LNCaP clone FGC (cell line): Measurements from ENCODE around the gene CRYBB1.

ENCODE experiments used
- DNase-seq: peaks from one replicate; pipeline ENCODE4 v3.0.0-alpha.2; 2011; ENCODE audit warnings: low read depth
- H3K4me3 ChIP-seq: 2 replicates; pipeline ENCODE4 v1.5.1; 2011; ENCODE audit warnings: mild to moderate bottlenecking, low read depth, low read length, control low read depth
- CTCF ChIP-seq: IDR thresholded peaks from 2 replicates; pipeline ENCODE4 v1.5.1; 2012; ENCODE audit warnings: mild to moderate bottlenecking; ENCODE audit not compliant: control insufficient read depth, insufficient read depth; ENCODE audit errors: extremely low read depth

CRYBB1 gene

DNA sequence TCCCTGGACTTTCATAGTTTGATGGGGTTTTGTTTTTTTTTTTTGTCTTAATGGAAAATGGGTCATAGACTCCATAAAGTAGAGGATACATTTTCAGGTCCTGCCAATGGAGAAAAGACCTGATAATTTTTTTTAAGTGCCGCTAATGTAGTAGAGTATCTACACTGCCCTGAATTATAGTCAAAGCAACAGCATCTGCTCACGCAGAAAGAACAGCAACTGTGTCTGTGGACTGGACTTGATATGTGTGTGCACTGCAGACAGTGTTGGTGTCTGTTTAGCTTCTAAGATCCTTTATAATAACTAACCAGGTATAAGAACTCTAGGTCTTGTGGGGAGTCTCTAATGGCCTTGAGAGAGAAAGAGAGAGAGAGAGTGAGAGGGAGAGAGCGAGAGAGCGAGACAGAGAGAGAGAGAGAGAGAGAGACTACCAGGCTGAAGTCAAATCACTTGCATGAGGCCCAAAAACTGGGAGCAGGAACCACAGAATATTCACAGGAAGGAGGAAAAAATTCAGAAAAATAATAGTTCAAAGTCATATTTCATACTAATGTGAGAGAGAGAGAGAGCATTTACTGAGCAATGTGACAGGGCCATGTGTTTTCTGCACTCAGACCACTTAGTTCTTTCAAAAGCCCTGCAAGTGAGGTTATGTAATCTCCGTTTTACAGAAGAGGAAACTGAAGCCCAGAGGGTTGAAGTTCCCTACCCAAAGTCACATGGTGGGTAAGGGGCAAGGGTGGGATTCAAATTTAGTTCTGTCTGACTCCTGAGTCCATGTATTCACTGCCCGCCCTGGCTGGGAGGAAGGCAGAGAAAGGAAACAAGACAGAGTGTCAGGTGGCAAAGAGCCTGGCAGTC is 30.9 kb upstream of the CRYBB1 start:
- H3K4me3 ChIP-seq = no peak overlapping the region
- DNase-seq = no peak
- TF ChIP-seq CTCF = no peak

- no peak for TF ChIP-seq CTCF
- DNase-seq = no peak
- no peak overlapping the region for H3K4me3 ChIP-seq
Observed at GRCh38 chr22:26648011-26648497, 30.2 kb upstream of the CRYBB1 start.

DNA sequence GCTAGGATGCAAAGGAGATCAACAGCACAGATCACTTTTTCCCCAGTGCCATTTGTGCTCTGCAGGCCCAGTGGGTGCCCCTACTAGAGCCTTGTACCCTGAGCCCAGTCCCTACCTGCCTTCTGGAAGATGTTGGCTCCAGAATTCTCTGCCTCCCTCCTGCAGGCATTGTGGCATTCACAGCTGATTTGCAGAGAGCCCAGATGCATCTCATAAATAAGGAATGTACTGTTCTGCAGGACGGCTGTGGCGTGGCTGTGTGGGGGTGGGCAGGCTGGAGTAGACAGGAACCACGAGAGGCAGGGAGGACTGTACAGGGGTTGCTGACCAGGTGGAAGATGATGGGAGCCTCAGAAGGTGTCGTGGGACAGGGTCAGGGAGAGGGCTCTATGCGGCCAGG is 28.3 kb upstream of the CRYBB1 start:
- H3K4me3 ChIP-seq = no peak overlapping the region
- no peak for TF ChIP-seq CTCF
- DNase-seq = no peak

- TF ChIP-seq CTCF = no peak
- DNase-seq = no peak
- no peak overlapping the region for H3K4me3 ChIP-seq
Observed at GRCh38 chr22:26643418-26644100, 25.7 kb upstream of the CRYBB1 start.

DNA sequence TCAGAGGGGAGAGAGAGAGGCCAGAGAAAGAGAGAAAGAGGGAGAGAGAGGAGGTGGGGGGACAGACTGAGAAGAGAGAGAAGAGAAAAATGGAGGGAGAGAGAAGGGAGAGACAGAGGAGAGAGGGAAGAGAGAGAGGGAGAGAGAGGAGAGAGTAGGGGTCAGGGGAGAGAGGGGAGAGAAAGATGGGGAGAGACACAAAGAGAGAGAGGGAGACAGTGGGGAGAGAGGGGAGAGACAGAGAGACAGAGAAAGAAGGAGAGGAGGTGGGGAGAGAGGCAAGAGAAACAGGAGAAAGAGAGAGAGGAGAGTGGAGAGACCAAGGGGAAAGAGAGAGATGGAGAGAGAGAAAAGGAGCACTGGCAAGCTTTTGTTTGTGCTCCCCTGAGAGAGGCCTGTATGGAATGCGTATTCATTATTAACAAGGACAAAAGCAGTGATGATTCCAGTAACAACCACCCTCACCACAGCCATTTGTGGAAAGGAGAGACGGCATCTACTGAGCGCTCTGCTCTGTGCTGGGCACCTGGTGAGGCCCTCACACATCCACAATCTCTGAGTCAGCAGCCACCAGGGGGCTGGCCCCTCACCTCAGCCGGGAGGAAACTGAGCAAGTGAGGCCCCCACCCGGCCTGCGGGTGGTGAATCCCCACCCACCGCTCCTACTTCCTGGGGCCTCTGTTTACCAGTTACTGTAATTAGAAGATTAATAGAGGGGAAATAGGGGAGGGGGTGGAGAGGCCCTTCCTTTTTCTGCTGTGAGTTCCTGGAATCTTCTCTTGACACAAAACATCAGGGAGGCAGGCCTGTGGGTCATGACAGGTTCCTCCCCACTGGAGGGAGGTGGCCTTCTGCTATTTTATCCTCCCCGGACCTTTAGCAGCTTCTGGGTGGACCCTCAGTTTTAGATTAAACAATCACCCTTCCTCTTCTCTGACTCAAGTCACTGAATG is 24.9 kb upstream of the CRYBB1 start:
- no peak for DNase-seq
- H3K4me3 ChIP-seq = no peak overlapping the region
- TF ChIP-seq CTCF = no peak

DNA sequence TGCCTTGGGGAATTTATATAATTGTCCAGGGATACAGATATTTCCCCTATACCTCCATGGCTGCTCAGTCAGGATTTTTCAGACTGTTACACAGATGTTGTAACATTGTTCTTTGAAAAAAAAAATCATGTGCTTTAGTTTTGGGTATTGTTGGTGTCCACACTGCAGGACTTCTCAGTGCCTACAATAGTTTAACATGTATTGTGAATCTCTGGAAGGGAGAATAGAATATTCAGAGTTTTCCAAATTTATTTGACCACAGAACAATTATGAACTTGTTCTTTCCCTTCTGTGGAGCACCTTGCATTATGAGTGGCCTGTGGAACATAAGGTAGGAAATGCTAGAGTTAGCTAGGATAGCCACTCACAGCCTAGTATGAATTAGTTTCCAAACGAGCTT is 18.5 kb upstream of the CRYBB1 start:
- DNase-seq = no peak
- TF ChIP-seq CTCF = no peak
- no peak overlapping the region for H3K4me3 ChIP-seq
